Upper lobe of left lung (tissue), 6 donors: ENCODE data around the gene EEF2. TPM values are rescaled to one million over a fixed set of nuclear protein-coding genes. Genes with fewer than 3 reads are reported as not detected.
"Not testable (repeated sequence)": the region's sequence is repeated elsewhere in the genome, so short reads cannot be mapped to it uniquely, and the experiment has no call there.

Experiments
- ATAC-seq, 2 donors: fragments of 200-7000 bp; cut with Tn5 transposase; one replicate each; pipeline ENCODE4 v1.9.1; 2022; ENCODE audit warnings: mild to moderate bottlenecking in 2 of 2, moderate library complexity in 2 of 2; ENCODE audit not compliant: low FRiP score in 2 of 2
- DNase-seq, 2 donors: peaks; one replicate each; pipeline ENCODE4 v3.0.0-alpha.2; 2019 to 2020
- H3K27ac ChIP-seq, 4 donors: fragments of 200-600 bp; sonication (generic); one replicate each; pipeline ENCODE4 v1.5.1; 2016 to 2019
- H3K27me3 ChIP-seq, 4 donors: fragments of 200-600 bp; sonication (generic); one replicate each; pipeline ENCODE4 v1.5.1; 2017 to 2019
- H3K36me3 ChIP-seq, 4 donors: fragments of 200-600 bp; sonication (generic); one replicate each; pipeline ENCODE4 v1.5.1; 2016 to 2019
- H3K4me1 ChIP-seq, 4 donors: fragments of 200-600 bp; sonication (generic); one replicate each; pipeline ENCODE4 v1.5.1; 2018 to 2019
- H3K4me3 ChIP-seq, 4 donors: fragments of 200-600 bp; sonication (generic); one replicate each; pipeline ENCODE4 v1.5.1; 2017 to 2019; ENCODE audit warnings: mild to moderate bottlenecking in 2 of 4, moderate library complexity in 1 of 4
- H3K9me3 ChIP-seq, 4 donors: fragments of 200-600 bp; sonication (generic); one replicate each; pipeline ENCODE4 v1.5.1; 2018 to 2019
- CTCF ChIP-seq, 6 experiments: fragments of 450-650 bp in 4 of 6; fragments of 200-600 bp in 2 of 6; sonication (generic) in 2 of 6; IDR thresholded peaks; one replicate each; pipeline ENCODE4 v1.5.1; 2016 to 2019; ENCODE audit warnings: antibody characterized with exemption in 6 of 6
- EP300 ChIP-seq, 4 donors: sonication (generic); formaldehyde crosslinking; IDR thresholded peaks; one replicate each; pipeline ENCODE4 v1.5.1; 2017; ENCODE audit warnings: antibody characterized with exemption in 4 of 4, control low read depth in 2 of 4
- POLR2A ChIP-seq, 4 donors: fragments of 450-650 bp; IDR thresholded peaks; one replicate each; pipeline ENCODE4 v1.5.1; 2016 to 2017; ENCODE audit warnings: antibody characterized with exemption in 4 of 4, mild to moderate bottlenecking in 2 of 4
- POLR2AphosphoS5 ChIP-seq, 2 donors: sonication (generic); formaldehyde crosslinking; IDR thresholded peaks; one replicate each; pipeline ENCODE4 v1.5.1; 2017; ENCODE audit warnings: antibody characterized with exemption in 2 of 2
- WGBS, 2 donors: methylation state at CpG; one replicate each; pipeline ENCODE4 v1.1.5; 2017 to 2018; 5-methylcytosine and 5-hydroxymethylcytosine counted together
- total RNA-seq, 6 donors: library from RNA; depleted of rRNA in 4 of 6; stranded (reverse); fragments of >200 nt in 4 of 6; gene quantifications; one replicate each; pipeline versions ENCODE4 v1.1.0 to v1.2.1, GENCODE V29; 2016 to 2021
- donor health status: DM: no; HTN: no; CAD: no; lungs with moderate emphysema.
- donor health status: DM: no; HTN: yes; CAD: no; lungs with severe emphysema.

Gene EEF2
- total RNA-seq, 6 donors from 2014 or later, result 1,167 to 2,562 (median 1,758) TPM

GRCh38 chr19:4012092-4012974 is 27.1 kb upstream of the EEF2 start:
- H3K4me1 ChIP-seq, result peaks cover 47 to 69% (median 56%) of the 10 kb centered on the region in 4 donors
- ATAC-seq (no peak), DNase-seq (peak in 1 of 2 donors; percentile 67)
- 78 to 79% methylated on average over 23 to 27 of the region's 27 CpGs for WGBS, 2 donors
- H3K27ac ChIP-seq, result peak overlapping the region in 2 of 4 donors; percentile 13 to 17
- no peaks in the 10 kb centered on the region for H3K27me3 ChIP-seq
- no peak overlapping the region for H3K4me3 ChIP-seq
- peaks cover 10 to 50% (median 26%) of the 10 kb centered on the region in 4 donors for H3K36me3 ChIP-seq
- H3K9me3 ChIP-seq, result no peaks in the 10 kb centered on the region
- TF ChIP-seq EP300 (IDR thresholded peaks at IDR 0.05), result no peak
- no peak for TF ChIP-seq POLR2AphosphoS5 (IDR thresholded peaks at IDR 0.05)
- TF ChIP-seq CTCF (IDR thresholded peaks at IDR 0.05), result no peak
- TF ChIP-seq POLR2A (IDR thresholded peaks at IDR 0.05), result no peak

- H3K27ac ChIP-seq, H3K27me3 ChIP-seq, ATAC-seq, DNase-seq, H3K9me3 ChIP-seq, H3K4me3 ChIP-seq: not testable (repeated sequence)
- Histone ChIP-seq H3K4me1 (peaks cover 51 to 75% (median 61%) of the 10 kb centered on the region in 4 donors), H3K36me3 (peaks cover 10 to 41% (median 22%) of the 10 kb centered on the region in 4 donors)
- 83 to 96% methylated on average over 2 to 5 of the region's 6 CpGs for WGBS, 2 donors
Observed at GRCh38 chr19:4011430-4011829, 26.2 kb upstream of the EEF2 start.

GRCh38 chr19:4010808-4011110 is 25.5 kb upstream of the EEF2 start:
- ATAC-seq (no peak), DNase-seq (no peak)
- peaks cover 10 to 34% (median 20%) of the 10 kb centered on the region in 4 donors for H3K36me3 ChIP-seq
- H3K27me3 ChIP-seq, result no peaks in the 10 kb centered on the region
- 74 to 91% methylated on average over 9 to 14 of the region's 14 CpGs for WGBS, 2 donors
- TF ChIP-seq CTCF (IDR thresholded peaks at IDR 0.05), result no peak
- TF ChIP-seq EP300 (IDR thresholded peaks at IDR 0.05), result no peak
- TF ChIP-seq POLR2A (IDR thresholded peaks at IDR 0.05), result no peak
- TF ChIP-seq POLR2AphosphoS5 (IDR thresholded peaks at IDR 0.05), result no peak
- no peaks in the 10 kb centered on the region for H3K9me3 ChIP-seq
- no peak overlapping the region for H3K27ac ChIP-seq
- peaks cover 49 to 75% (median 61%) of the 10 kb centered on the region in 4 donors for H3K4me1 ChIP-seq
- H3K4me3 ChIP-seq, result no peak overlapping the region

GRCh38 chr19:4009990-4010807 is 24.9 kb upstream of the EEF2 start:
- peak overlapping the region in 1 of 4 donors; percentile 15 for H3K4me3 ChIP-seq
- ATAC-seq, result no peak
- WGBS, 2 donors, result 64 to 74% methylated on average over 8 to 22 of the region's 24 CpGs
- peaks cover 10 to 31% (median 17%) of the 10 kb centered on the region in 4 donors for H3K36me3 ChIP-seq
- no peak for DNase-seq
- peak overlapping the region in 3 of 4 donors; percentile 30 to 96 (median 64) for H3K27ac ChIP-seq
- peaks cover 45 to 69% (median 55%) of the 10 kb centered on the region in 4 donors for H3K4me1 ChIP-seq
- no peaks in the 10 kb centered on the region for H3K9me3 ChIP-seq
- H3K27me3 ChIP-seq, result no peaks in the 10 kb centered on the region
- TF ChIP-seq EP300 (IDR thresholded peaks at IDR 0.05) (no peak), POLR2A (IDR thresholded peaks at IDR 0.05) (no peak), POLR2AphosphoS5 (IDR thresholded peaks at IDR 0.05) (no peak), CTCF (IDR thresholded peaks at IDR 0.05) (no peak)
